AML-193 (cell line): ENCODE measurements around the gene RPS4Y2.

Experiments used
- DNase-seq, 2 experiments: peaks; one replicate each; lab custom pipeline; 2025; lab: John Stamatoyannopoulos, UW

The RPS4Y2 gene

DNA sequence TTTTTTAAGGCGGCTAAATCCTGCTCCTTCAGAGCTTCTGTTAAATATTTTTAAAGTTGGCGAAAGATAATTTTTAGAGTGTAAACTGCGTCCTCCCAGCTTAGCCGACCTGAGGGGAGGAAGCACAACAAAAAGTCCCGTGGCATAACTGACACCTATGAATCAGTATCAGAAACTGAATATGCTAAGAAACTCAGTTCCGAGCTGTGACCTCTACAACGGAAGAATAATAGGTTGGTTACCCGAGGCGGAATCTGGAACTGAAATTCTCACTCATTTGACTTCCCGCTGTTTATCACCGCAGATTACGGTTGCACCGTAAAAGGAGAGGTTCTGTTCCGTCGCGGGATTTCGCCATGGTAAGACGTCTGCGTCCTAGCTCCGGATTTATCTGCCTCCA, at the start of gene RPS4Y2:
Gene RPS4Y2 (plus strand): TSS at position 301 of the 400 bp plus-strand sequence. CDS start 56 bp downstream, at position 357.
- no peak for DNase-seq

DNA sequence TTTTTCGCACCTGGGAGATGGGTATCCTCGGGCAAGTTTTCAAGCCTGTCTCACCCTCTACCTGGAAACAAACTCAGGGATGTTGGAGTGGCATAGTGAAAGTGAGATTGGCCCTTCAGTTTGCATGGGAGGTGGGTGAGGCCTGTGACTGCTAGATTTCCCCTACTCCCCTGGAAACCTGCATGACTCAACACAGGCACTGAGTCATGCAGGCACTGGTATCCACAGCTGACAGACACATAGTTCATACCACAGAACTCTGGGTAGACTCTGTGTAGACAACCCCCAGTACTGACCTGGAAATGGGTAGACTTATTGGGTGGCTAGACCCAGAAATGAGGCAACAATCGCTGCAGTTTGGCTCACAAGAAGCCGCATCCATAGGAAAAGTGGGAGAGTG, 41.5 kb upstream of the RPS4Y2 start:
- DNase-seq = no peak

- no peak for DNase-seq
Measured at GRCh38 chrY:20726184-20726907, 29.6 kb upstream of the RPS4Y2 start.

- no peak for DNase-seq
Measured at GRCh38 chrY:20735200-20735599, 20.7 kb upstream of the RPS4Y2 start.

GRCh38 chrY:20739806-20740205, 16.1 kb upstream of the RPS4Y2 start:
- DNase-seq = no peak

- no peak for DNase-seq
Measured at GRCh38 chrY:20740609-20741008, 15.3 kb upstream of the RPS4Y2 start.

DNA sequence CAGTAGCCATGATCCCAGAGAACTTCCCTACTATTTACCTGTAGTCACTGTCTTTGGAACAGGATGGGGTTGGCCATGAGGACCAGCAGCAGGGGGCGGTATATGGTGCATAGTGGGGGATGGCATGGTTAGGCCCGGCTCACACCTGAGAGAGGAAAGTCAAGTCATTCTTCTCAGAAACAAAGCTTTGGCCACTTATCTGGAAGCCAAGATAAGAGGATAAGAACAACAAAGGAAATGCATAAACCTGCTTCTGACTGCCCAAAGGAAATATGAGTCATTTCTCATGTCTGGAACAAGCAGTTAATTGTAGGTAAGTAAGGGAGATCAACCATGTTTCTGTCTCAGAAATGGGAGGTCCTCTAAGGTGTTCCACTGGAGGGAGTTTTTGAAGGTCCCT, 10.8 kb upstream of the RPS4Y2 start:
- no peak for DNase-seq

DNA sequence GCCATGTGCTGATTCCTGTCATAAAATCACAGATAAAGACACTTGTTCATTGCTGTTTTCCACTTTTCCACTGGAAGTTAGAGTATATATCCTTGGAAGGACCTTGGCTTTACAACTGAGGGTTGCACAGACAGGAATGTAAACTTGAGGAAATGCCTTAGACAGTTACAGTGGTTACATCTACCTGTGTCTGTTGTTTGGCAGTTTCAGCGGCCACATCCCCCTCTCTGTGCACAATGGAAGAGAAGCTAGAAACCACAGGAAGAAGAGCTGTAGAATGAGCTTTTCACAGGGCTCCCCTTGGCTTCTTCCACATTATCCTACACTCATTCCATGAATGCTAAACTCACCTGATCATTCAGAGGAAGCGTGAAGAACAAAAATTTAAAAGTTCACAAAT, 9.0 kb upstream of the RPS4Y2 start:
- no peak for DNase-seq

- no peak for DNase-seq
Measured at GRCh38 chrY:20763869-20764268, 8.0 kb downstream of the RPS4Y2 start.

GRCh38 chrY:20765117-20765516, 9.2 kb downstream of the RPS4Y2 start:
- no peak for DNase-seq

- no peak for DNase-seq
Measured at GRCh38 chrY:20770755-20771154, 14.8 kb downstream of the RPS4Y2 start.

GRCh38 chrY:20776104-20776503, 20.2 kb downstream of the RPS4Y2 start:
- no peak for DNase-seq

GRCh38 chrY:20780104-20780654, 24.3 kb downstream of the RPS4Y2 start:
- no peak for DNase-seq

- no peak for DNase-seq
Measured at GRCh38 chrY:20780776-20781175, 24.9 kb downstream of the RPS4Y2 start.

- DNase-seq = no peak
Measured at GRCh38 chrY:20781408-20781807, 25.5 kb downstream of the RPS4Y2 start.

- no peak for DNase-seq
Measured at GRCh38 chrY:20784965-20785364, 29.1 kb downstream of the RPS4Y2 start.

DNA sequence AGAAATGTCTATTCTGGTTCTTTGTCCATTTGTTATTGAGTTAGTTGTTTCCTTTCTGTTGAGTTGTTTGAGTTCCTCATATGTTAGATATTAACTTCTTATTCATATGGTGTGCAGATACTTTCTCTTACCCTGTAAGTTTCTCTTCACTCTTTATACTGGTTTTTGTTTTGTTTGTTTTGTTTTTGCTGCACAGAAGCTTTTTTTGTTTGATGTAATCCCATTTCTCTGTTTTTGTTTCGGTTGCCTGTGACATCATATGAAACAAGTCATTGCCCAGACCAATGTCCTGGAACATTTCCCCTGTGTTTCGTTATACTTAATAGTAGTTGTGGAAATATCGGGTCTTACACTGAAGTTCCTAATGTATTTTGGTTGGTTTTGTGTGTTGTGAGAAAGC, 31.2 kb downstream of the RPS4Y2 start:
- no peak for DNase-seq

DNA sequence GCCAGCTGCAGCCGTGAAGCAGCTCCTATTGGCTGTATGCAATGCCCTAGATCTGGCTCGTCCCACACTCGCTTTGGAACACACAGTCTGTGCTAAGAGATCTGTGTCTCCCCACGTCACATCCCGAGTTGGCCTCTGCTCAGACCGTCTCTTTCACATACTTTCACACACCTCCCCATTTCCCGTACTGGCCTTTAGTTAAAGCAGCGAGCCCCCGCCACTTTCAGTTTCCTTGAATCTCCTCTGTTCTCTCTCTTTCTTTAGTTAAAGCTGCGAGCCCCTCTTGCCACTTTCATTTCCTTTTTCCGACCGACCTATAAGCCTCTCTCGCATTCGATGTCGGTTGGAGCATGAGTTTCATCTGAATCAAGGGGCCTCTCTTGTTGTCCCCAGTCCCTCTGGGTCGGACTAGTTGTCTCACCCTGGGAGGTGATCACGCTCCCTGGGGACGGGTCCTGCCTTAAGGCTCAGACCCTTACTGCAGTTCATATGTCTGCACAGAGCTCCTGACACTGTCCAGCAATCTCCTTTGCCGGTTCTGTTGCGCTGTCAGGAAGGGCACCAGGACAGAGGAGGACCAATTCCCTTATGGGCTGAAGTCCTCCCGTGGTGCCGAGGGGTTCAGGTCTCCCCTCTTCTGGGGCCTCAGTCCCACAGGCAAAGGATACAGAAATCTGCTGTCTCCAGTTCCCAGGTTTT, 42.6 kb downstream of the RPS4Y2 start:
- no peak for DNase-seq

DNA sequence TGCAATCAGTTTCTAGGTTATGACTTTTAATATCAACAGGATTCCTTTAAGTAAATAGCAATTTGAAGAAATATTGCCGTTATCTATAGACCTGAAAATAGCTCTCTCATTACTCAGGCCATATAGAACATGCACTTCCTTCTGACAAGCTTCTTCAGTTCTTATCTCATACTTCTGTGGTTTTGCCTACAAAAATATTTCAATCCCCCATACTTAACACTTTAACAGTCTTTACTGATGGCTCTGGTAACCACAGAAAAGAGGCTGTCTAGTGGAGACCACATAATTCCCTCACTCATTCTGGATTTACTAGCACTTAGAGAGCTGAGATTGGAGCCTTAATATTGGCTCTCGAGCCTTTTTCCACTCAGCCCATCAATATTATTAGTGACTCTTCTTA, 46.8 kb downstream of the RPS4Y2 start:
- no peak for DNase-seq

- no peak for DNase-seq
Measured at GRCh38 chrY:20806243-20806642, 50.3 kb downstream of the RPS4Y2 start.

- DNase-seq = no peak
Measured at GRCh38 chrY:20813459-20813858, 57.6 kb downstream of the RPS4Y2 start.

- DNase-seq = no peak
Measured at GRCh38 chrY:20814794-20815193, 58.9 kb downstream of the RPS4Y2 start.

DNA sequence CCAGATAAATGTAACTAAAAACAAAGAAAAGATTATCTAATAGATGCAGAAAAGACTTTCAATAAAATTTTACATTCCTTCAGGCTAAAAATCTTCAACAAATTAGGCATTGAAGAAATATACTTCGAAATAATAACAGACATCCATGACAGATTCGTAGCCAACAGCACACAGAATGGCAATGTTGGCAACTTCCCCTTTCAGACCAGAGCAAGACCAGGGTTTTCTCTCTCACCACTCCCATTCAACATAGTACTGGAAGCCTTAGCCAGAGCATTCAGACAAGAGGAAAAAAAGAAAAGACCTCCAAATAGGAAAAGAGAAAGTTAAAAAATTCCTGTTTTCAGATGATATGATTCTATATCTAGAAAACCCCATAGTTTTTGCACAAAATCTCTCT, 61.2 kb downstream of the RPS4Y2 start:
- DNase-seq = no peak
